Measurements from ENCODE around the gene TMEM132E. TPM values are rescaled to one million over a fixed set of nuclear protein-coding genes. Genes with fewer than 3 reads are reported as not detected.

Gene TMEM132E
- total and polyA plus RNA-seq, 2 experiments from 2014 or later = 0.16 to 0.45 TPM

- TF ChIP-seq REST (IDR thresholded peaks at IDR 0.05; ENCODE audit: unreplicated experiment) = no peak
- TF ChIP-seq POLR2AphosphoS5 (IDR thresholded peaks at IDR 0.05; ENCODE audit: low read depth) = no peak
- no peak for TF ChIP-seq CTCF (conservative IDR thresholded peaks at IDR 0.05; ENCODE audit: low read depth in 2 of 2)
Measured at GRCh38 chr17:34566201-34566600, 13.2 kb upstream of the TMEM132E start (continued).

- H3K79me2 ChIP-seq (replicated peaks; ENCODE audit: insufficient read depth) = no peaks in the 10 kb centered on the region
- no peaks in the 10 kb centered on the region for H3K9me3 Mint-ChIP-seq
Measured at GRCh38 chr17:34566873-34567272, 12.5 kb upstream of the TMEM132E start.

More at GRCh38 chr17:34566873-34567272, 12.5 kb upstream of the TMEM132E start:
- H3K4me1 ChIP-seq (ENCODE audit: insufficient read depth) = no peaks in the 10 kb centered on the region; the same call in 1 of the 2 replicates
- no peak overlapping the region for H2AFZ ChIP-seq
- H3K27ac ChIP-seq (ENCODE audit: low read depth) = no peak overlapping the region
- DNase-seq (ENCODE audit: low spot score) (no peak), ATAC-seq (no peak)
- Mint-ChIP-seq H3K36me3 (ENCODE audit: low read depth) (no peaks in the 10 kb centered on the region), H3K4me3 (no peak overlapping the region), H3K27ac (no peak overlapping the region), H3K27me3 (ENCODE audit: insufficient read depth, low read depth, poor library complexity) (peaks cover 6% of the 10 kb centered on the region), H3K4me1 (peaks cover 17% of the 10 kb centered on the region)
- no peak overlapping the region for H3K4me3 ChIP-seq
- no peaks in the 10 kb centered on the region for H4K20me1 ChIP-seq (replicated peaks; ENCODE audit: insufficient read depth)
- no peaks in the 10 kb centered on the region for H3F3A ChIP-seq (replicated peaks; ENCODE audit: low read depth)
- no peaks in the 10 kb centered on the region for H3K36me3 ChIP-seq (ENCODE audit: insufficient read depth)
- H3K9me2 ChIP-seq (ENCODE audit: insufficient read depth) = no peaks in the 10 kb centered on the region
- no peak for TF ChIP-seq ZNF462 (CRISPR knock-in tag; IDR thresholded peaks at IDR 0.05)
- H3K4me2 ChIP-seq = no peak overlapping the region
- H3K27me3 ChIP-seq (ENCODE audit: insufficient read depth) = peaks cover 26% of the 10 kb centered on the region; the same call in 1 of the 2 replicates
